ENCODE data around the gene FHOD3. TPM values are rescaled to one million over a fixed set of nuclear protein-coding genes. Genes with fewer than 3 reads are reported as not detected.

Gene FHOD3
- total RNA-seq, 1 donor from 2014 or later: 16.3 TPM

GRCh38 chr18:36595046-36595817 lies 297.7 kb downstream of the FHOD3 start:
- H3K9me3 Mint-ChIP-seq: no peaks in the 10 kb centered on the region
- no peaks in the 10 kb centered on the region for H3K36me3 Mint-ChIP-seq
- TF ChIP-seq, protein P1, sequence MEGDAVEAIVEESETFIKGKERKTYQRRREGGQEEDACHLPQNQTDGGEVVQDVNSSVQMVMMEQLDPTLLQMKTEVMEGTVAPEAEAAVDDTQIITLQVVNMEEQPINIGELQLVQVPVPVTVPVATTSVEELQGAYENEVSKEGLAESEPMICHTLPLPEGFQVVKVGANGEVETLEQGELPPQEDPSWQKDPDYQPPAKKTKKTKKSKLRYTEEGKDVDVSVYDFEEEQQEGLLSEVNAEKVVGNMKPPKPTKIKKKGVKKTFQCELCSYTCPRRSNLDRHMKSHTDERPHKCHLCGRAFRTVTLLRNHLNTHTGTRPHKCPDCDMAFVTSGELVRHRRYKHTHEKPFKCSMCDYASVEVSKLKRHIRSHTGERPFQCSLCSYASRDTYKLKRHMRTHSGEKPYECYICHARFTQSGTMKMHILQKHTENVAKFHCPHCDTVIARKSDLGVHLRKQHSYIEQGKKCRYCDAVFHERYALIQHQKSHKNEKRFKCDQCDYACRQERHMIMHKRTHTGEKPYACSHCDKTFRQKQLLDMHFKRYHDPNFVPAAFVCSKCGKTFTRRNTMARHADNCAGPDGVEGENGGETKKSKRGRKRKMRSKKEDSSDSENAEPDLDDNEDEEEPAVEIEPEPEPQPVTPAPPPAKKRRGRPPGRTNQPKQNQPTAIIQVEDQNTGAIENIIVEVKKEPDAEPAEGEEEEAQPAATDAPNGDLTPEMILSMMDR (IDR thresholded peaks at IDR 0.05; ENCODE audit: unreplicated experiment): no peak
- H3K4me1 Mint-ChIP-seq: peaks cover 14% of the 10 kb centered on the region
- no peak overlapping the region for H3K27ac Mint-ChIP-seq
- no peak for DNase-seq (ENCODE audit: low spot score in 2 of 2, unreplicated experiment in 2 of 2)
- H3K27me3 Mint-ChIP-seq (ENCODE audit: low read depth): no peaks in the 10 kb centered on the region
- no peak overlapping the region for H3K4me3 Mint-ChIP-seq

- Mint-ChIP-seq H3K27me3 (ENCODE audit: low read depth) (no peaks in the 10 kb centered on the region), H3K4me1 (peaks cover 9% of the 10 kb centered on the region), H3K36me3 (no peaks in the 10 kb centered on the region), H3K27ac (no peak overlapping the region), H3K4me3 (no peak overlapping the region), H3K9me3 (no peaks in the 10 kb centered on the region)
- TF ChIP-seq, protein P1 (IDR thresholded peaks at IDR 0.05; ENCODE audit: unreplicated experiment): no peak
- no peak for DNase-seq (ENCODE audit: low spot score in 2 of 2, unreplicated experiment in 2 of 2)
Observed at GRCh38 chr18:36595818-36596215, 298.3 kb downstream of the FHOD3 start.

GRCh38 chr18:36597636-36598035 lies 300.1 kb downstream of the FHOD3 start:
- DNase-seq (ENCODE audit: low spot score in 2 of 2, unreplicated experiment in 2 of 2): no peak
- Mint-ChIP-seq H3K4me1 (peaks cover 12% of the 10 kb centered on the region), H3K9me3 (no peaks in the 10 kb centered on the region), H3K36me3 (no peaks in the 10 kb centered on the region), H3K27me3 (ENCODE audit: low read depth) (no peaks in the 10 kb centered on the region), H3K27ac (no peak overlapping the region), H3K4me3 (no peak overlapping the region)
- TF ChIP-seq, protein P1 (IDR thresholded peaks at IDR 0.05; ENCODE audit: unreplicated experiment): no peak

DNA sequence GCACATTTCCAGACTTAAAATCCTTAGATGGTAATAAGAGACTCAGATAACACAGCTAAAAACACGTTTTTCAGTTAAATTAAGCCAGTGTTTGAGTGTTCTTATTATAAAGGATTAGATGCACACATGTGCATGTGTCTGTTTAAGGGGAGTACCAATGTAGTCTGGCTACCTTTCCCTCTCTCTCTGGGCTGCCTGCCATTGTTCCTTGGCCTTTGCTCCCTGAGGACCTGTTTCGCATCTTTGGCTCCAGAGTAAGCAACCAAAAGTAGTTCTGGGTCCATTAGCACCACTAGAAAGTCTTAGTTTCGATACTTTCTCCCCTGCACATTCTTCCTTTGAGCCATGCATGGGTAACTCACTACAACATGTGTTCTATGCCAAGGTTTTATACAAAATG lies 303.0 kb downstream of the FHOD3 start:
- DNase-seq (ENCODE audit: low spot score in 2 of 2, unreplicated experiment in 2 of 2): no peak
- Mint-ChIP-seq H3K9me3 (no peaks in the 10 kb centered on the region), H3K4me3 (no peak overlapping the region), H3K36me3 (no peaks in the 10 kb centered on the region), H3K4me1 (peaks cover 31% of the 10 kb centered on the region), H3K27ac (no peak overlapping the region), H3K27me3 (ENCODE audit: low read depth) (no peaks in the 10 kb centered on the region)
- TF ChIP-seq, protein P1 (IDR thresholded peaks at IDR 0.05; ENCODE audit: unreplicated experiment): no peak

GRCh38 chr18:36601316-36601715 lies 303.8 kb downstream of the FHOD3 start:
- no peaks in the 10 kb centered on the region for H3K9me3 Mint-ChIP-seq
- H3K4me1 Mint-ChIP-seq: peaks cover 31% of the 10 kb centered on the region
- H3K27ac Mint-ChIP-seq: no peak overlapping the region
- no peaks in the 10 kb centered on the region for H3K27me3 Mint-ChIP-seq (ENCODE audit: low read depth)
- no peaks in the 10 kb centered on the region for H3K36me3 Mint-ChIP-seq
- TF ChIP-seq, protein P1 (IDR thresholded peaks at IDR 0.05; ENCODE audit: unreplicated experiment): no peak
- H3K4me3 Mint-ChIP-seq: no peak overlapping the region
- no peak for DNase-seq (ENCODE audit: low spot score in 2 of 2, unreplicated experiment in 2 of 2)
